HG02852 (cell line): ENCODE data around the gene FRMD6.
"Not testable (repeated sequence)": the region's sequence is repeated elsewhere in the genome, so short reads cannot be mapped to it uniquely, and the experiment has no call there.

ENCODE experiments used
- ATAC-seq: cut with Tn5 transposase; IDR thresholded peaks from one replicate; pipeline ENCODE4 v1.9.1; 2021; ENCODE audit warnings: mild to moderate bottlenecking, moderate library complexity; ENCODE audit not compliant: unreplicated experiment

The FRMD6 gene

DNA sequence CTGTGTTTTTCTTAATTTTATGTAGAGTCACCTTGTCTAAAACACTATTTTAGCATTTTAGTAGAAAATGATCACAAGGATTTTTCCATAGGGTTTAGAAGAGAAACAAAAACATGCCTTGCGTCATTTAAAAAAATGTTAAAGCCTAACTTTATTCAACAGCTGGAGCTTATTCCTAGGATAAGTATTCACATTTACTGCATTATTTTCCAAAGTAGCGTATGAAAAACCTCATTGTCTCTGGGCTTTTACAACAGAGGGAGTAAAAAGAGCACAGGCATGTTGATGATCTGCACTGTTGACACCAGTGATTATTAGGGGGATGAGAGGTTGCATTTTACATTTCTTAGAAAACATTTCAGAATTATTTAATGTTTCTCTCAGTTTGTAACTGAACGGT, 66.1 kb downstream of the FRMD6 start:
- no peak for ATAC-seq

DNA sequence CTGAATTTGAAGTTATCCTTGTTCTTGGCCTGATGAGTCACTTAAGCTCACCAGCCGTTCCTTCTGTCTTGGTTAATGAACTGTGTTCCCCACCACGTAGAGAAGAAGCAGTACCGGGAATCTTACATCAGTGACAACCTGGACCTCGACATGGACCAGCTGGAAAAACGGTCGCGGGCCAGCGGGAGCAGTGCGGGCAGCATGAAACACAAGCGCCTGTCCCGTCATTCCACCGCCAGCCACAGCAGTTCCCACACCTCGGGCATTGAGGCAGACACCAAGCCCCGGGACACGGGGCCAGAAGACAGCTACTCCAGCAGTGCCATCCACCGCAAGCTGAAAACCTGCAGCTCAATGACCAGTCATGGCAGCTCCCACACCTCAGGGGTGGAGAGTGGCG, 68.2 kb downstream of the FRMD6 start:
- no peak for ATAC-seq

DNA sequence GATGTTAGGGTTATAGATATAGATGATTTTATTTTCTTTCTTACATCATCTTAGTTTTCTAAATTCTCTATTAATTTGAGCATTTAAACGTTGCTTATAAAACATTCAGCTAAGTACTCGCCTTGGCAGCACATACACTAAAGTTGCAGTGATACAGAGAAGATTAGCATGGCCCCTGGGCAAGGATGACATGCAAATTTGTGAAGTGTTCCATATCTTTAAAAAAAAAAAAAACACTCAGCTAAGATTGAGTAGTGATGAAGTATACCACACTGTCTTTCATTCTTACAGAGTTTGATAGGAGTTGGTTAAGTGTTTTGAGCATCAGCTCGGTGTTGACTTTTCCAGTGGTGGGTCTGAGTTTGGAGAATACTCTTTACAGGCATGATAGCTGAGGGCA, 72.3 kb downstream of the FRMD6 start:
- ATAC-seq: no peak

DNA sequence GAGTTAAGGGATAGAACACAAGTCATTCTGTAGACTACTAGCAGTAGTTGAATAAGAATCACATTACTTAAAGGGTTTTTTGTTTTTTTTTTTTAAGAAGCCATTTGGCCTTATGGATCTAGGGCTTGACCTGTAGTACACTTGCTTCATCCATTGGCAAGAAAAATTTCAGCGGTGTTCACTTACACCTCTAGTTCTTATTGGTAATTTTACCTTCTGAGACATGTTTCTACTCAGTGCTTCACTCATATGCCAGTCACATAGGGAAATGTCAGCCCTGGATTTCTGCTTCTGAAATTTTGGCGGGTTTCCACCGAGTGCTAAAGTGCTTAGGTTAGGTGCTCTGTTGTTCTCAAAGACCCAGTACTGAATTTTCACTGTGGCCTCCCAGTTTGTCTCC, 72.9 kb downstream of the FRMD6 start:
- ATAC-seq: no peak

DNA sequence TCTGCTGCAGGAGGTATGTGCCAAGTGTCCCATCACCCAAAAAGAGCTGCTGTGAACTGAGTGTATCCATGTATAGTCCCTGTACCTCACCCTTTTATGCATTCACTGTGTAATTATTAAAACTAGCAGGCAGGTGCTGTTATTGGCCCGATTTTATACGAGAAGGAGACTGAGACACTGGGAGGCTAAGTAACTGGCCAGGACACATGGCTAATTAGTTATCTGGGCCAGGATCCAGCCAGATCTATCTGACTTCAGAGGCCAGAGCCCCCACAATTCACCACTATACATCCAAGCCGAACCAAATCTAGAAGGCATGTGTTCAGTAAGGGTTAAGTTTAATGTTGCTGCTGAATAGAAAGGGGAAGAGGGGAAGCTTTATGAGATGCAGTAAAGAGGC, 73.4 kb downstream of the FRMD6 start:
- no peak for ATAC-seq

DNA sequence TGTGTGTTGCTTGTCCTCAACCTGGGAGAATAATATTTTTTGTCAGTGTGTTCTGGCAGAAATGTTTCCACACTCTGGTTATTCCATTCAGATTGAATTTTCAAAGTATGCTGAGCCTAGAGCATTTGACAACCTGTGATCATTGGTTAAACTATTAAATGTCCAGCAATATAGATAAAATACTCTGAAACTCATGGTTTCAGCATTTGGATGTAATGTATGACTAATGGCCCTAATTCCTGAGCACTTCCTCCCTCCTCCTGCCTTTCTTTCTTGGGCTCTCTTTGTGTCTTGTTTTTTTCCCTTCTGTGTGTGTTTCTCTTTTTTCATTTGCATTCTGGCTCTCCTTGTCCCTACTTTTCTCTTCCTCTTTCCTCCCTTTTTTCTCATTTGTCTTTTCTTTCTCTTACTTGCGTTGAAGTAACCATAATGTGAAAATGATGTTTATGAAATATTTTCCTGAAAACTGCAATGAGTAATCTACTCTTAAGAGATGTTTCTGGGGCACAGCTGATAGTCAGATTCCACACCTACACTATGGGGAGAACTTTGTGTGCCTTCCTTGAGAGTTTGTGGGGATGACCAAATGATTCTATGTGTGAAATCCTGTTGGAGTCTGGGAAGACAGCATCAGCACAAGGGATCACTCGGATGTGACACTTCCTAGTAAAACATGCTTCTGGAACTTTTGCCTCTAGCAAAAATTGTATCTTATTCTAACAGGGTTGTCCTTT, 74.6 kb downstream of the FRMD6 start:
- ATAC-seq: no peak

DNA sequence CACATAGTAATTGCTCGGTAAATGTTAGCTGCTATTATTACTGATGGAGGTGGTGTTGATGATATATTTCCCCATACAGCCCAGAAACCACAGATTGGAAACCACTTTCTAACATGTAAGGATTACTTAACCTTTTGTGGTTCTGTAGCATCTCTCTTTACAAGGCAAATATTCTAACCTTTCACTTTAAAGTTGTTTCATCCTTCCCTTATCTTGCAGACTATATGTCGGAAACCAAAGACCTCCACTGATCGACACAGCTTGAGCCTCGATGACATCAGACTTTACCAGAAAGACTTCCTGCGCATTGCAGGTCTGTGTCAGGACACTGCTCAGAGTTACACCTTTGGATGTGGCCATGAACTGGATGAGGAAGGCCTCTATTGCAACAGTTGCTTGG, 75.8 kb downstream of the FRMD6 start:
- no peak for ATAC-seq

DNA sequence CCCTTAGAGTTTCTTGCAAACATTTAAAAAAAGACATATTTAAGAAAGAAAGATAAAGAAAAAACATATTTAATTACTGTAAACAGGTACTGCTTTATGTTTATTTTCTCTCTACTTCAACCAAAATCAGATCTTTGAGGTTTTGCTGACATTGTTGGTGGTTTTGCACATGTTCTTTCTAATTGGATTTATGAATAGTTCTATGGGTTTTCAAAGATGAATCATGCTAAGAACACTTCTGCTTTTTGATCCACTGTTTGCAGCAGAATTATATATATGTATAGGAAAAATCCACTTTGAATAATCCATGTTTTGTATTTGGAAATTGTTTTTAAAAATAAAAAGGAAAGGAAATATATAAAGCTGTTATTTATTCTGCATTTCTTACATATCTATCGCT, 78.4 kb downstream of the FRMD6 start:
- ATAC-seq: no peak

DNA sequence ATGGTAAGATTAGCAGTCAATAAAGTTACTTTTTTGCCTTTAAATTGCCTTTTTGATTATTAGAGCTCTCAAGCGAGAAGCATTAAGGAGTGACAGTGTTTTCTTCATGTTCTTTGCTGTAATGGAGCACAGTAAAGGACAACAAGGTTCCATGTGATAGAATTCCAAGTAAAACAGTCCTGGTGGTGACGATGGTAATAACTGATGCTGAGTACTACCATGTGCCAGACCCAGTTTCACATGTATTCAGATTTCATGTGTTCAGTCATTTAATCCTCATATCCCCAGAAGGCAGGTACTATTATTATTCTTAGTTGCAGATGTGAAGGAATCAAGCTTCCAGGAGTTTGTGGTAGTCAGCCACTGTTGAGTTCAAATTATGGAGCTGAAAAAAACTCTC, 79.0 kb downstream of the FRMD6 start:
- no peak for ATAC-seq

DNA sequence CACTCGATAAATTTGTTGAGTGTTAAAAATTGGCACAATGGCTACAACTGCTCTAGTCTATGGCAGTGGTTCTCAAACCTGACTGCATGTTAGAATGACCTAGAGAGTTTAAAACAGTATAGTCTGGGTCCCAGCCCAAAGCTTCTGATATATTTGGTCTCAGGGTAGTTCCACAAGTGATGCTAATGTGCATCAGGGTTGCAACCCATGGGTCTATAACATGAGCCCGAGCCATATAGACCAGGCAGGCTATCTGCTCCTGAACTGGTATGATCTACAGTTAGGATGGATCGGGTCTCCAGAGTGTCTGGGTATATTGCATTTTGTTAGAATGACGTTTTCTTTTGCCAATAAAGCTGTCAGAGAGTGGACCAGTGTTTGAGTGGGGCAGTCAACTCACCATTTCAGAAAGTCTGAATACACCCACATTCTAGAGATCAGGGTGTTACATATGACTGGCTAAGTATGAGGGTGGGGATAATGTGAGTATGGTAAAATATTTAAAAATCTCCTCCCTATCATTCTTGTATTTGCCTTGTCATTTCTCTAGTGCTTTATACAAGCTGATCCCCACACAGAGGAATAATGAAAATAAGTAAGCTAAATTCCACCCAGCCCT, 80.9 kb downstream of the FRMD6 start:
- ATAC-seq: no peak

DNA sequence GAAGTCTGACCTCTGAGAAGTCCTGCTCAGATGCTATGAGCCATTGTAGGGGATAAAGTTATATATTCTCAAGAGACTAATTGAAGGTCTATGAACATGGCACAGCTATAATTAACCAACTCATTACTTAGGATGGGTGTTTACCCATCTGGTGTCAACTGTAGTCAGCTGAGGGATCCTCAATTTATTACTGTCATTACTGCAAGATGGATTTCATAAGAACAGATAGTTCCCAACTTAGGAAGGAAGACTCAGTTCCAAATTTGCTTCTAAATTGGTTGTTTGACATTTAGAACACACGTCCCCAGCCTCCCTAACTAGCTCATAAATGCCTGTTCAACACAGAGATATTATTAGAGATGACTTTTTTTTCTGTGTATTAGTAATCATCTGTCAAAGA, 81.4 kb downstream of the FRMD6 start:
- ATAC-seq: no peak

DNA sequence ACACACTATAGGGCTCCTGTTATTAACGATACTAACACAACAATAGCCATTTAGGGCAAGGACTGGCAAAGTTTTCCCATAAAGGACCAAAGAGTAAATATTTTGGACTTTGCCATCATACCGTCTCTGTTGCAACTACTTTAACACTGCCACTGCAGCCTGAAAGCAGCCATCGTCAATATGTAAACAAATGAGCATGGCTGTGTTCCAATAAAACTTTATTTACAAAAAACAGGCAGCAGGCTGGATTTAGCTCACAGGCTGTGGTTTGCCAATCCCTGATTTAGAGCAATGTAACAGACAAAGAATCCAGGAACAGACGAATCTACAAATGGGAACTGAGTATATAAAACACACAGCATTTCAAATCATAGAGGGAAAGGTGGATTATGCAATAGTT, 84.1 kb downstream of the FRMD6 start:
- ATAC-seq: no peak

DNA sequence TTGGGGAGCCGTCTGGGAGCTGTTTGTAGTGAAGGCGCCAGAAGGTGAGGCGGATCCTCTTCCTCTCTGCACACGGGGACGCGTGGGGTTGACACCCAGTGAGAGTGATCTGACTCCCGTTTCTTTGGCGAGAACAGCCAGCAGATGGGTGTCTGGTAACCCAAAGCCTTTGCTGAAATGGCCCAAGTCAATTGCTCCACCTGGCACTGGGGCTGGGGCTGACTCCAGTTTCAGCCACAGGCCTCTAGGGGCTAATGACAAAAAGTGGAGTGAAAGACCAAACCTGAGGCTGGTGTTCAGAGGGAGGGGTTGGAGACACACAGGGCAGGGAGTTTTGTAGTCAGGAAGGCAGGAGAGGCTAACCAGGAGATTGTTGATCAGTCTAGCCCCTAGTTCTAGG, 87.0 kb downstream of the FRMD6 start:
- no peak for ATAC-seq

DNA sequence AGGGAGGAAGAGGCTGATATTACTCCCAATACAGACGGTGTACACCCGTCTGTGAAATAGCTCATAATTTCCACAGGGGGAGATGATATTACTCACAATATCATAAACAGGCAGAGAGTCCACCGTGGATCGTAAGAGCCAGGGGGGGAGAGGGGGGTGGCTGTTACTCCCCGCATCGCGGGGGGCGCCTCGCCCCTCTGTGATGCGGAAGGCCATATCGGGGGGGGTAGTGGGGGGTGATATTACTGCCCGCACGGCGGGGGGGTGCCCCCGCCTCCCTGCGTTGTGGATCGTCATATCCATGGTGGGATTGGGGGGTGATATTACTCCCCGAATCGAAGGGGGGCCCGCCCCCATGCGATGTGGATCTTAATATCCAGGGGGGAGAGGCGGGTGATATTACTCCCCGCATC, 91.9 kb downstream of the FRMD6 start:
- ATAC-seq: no peak

DNA sequence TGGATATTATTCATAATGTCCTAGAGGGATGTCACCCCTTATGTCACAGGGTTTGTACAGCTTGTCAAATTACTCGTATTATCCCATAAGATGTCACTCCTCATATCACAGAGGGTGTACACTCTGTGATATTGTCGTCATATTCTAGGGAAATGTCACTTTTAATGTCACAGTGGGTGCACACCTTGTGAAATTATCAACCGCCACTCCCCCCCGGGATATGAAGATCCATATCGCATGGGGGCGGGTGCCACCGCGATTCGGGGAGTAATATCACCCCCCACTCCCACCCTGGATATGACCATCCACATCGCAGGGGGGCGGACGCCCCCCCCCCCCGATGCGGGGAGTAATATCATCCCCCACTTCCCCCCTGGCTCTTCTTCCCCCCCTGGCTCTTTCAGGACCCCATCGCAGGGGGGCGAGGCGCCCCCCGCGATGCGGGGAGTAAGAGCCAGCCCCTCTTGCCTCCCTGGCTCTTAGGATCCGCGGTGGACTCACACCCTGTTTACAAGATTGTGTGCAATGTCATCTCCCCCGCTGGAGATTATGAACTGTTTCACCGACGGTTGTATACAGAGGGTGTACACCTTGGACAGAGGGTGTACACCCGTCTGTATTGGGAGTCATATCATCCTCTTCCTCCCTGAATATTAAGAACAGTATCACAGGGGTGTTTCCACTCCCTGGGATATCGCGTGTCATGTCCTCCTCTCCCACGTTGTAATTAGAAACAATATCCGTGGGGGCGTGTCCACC, 92.8 kb downstream of the FRMD6 start:
- no peak for ATAC-seq

DNA sequence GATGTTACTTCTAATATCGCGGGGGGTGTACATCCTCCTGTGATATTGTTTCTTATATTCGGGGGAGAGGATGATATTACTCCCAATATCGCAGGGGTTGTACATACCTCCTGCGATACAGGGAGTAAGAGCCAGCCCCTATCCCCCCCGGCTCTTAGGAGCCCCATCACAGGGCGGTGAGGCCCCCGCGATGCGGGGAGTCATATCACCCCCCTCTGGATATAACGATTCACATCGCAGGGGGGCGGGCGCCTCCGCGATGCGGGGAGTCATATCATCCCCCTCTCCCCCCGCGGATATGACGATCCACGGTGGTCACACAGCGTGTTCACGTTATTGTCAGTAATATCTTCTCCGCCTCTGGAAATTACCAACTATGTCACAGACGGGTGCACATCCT, 95.1 kb downstream of the FRMD6 start:
- ATAC-seq: not testable (repeated sequence)

DNA sequence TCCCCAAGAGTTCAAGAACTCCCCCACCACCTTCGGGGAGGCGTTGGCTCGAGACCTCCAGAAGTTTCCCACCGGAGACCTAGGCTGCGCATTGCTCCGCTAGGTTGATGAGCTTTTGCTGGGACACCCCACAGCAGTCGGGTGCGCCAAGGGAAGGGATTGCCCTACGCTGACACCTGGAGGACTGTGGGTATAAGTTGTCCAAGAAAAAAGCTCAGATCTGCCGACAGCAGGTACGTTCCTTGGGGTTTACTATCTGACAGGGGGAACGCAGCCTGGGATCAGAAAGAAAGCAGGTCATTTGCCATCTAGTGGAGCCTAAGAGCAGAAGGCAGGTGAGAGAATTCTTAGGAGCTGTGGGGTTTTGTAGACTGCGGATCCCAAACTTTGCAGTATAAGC, 98.8 kb downstream of the FRMD6 start:
- no peak for ATAC-seq

DNA sequence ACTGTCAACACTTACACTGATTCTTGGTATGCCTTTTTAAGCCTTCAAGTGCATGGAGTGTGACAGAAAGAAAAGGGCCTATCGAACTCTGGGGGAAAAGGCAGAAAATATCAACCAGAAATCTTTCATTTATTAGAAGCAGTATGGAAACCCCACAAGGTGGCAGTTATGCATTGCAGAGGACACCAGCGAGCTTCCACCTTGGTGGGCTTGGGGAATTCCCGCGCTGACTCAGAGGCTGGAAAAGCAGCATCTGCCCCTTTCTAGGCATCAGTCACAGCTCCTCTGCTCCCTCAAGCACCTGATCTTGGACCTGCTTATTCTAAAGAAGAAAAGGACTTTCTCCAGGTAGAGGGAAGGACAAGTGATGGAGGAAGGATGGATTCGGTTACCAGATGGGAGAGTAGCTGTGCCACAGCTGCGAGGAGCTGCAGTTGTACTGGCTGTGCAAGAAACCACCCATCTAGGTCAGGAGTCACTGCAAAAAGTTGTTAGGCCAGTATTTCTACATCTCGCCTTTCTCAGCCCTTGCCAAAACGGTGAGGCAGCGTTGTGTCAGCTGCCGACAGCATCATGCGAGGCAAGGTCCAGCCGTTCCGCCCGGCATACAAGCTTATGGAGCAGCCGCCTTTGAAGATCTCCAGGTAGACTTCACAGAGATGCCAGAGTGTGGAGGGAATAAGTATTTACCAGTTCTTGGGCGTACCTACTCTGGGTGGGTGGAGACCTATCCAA, 100.1 kb downstream of the FRMD6 start:
- not testable (repeated sequence) for ATAC-seq

DNA sequence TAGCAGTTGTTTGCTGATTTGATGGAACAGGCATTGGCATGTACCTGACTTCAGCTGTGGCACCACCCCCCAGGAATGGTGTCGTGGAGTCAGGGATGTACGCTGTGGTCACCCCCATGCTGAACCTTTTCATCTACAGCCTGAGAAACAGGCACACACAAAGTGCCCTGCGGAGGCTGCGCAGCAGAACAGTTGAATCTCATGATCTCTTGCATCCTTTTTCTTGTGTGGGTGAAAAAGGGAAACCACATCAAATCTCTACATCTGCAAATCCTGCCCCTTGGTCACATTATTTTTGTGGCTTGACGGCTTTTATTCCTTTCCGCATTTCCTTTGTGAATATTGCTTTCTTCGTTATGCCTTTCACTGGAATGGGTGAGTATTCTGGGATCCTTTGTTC, 106.0 kb downstream of the FRMD6 start:
- not testable (repeated sequence) for ATAC-seq

DNA sequence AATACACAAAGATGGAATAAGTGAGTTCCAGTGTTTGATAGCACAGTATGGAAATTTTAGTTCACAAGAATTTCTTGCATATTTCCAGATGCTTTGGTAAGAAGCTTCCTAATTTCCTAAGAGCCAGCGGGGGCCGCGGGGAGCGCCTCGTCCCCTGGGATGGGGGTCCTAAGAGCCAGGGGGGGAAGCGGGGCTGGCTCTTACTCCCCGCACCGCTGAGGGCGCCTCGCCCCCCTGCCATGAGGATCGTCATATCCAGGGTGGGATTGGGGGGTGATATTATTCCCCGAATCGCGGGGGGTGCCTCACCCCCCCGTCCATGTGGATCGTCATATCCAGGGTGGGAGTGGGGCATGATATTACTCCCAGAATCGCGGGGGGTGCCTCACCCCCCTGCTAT, 108.2 kb downstream of the FRMD6 start:
- ATAC-seq: no peak

DNA sequence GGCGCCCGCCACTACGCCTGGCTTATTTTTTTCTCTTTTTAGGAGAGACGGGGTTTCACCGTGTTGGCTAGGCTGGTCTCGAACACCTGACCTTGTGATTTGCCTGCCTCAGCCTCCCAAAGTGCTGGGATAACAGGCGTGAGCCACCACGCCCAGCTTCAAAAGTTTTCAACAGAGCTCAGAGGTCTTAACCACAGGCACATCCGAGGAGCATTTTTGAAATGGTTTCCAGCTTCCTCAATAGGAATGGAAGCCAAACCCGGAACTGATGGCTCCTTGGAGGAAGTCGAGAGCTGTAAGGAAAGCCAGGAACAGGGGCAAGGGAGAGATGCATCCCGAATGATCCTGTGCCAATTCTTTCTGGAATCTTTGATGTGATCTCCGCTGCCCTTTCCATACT, 114.0 kb downstream of the FRMD6 start:
- not testable (repeated sequence) for ATAC-seq
